GM18868 (cell line): ENCODE results near the gene GADD45A.
A peak's percentile ranks its signal among the peaks of the same experiment; 100 is the strongest.

ENCODE experiments used
- ATAC-seq: cut with Tn5 transposase; IDR thresholded peaks from one replicate; pipeline ENCODE4 v1.9.1; 2021; ENCODE audit warnings: mild to moderate bottlenecking, moderate library complexity; ENCODE audit not compliant: unreplicated experiment

Gene GADD45A

GRCh38 chr1:67666636-67667035 lies 18.4 kb upstream of the GADD45A start:
- no peak for ATAC-seq

- ATAC-seq: no peak
Observed at GRCh38 chr1:67668660-67669059, 16.3 kb upstream of the GADD45A start.

GRCh38 chr1:67672260-67672803 lies 12.7 kb upstream of the GADD45A start:
- no peak for ATAC-seq

- no peak for ATAC-seq
Observed at GRCh38 chr1:67673468-67674201, 11.4 kb upstream of the GADD45A start.

- ATAC-seq: peak; percentile 38
Observed at GRCh38 chr1:67674260-67675011, 10.6 kb upstream of the GADD45A start.

GRCh38 chr1:67675800-67676199 lies 9.2 kb upstream of the GADD45A start:
- ATAC-seq: no peak

- no peak for ATAC-seq
Observed at GRCh38 chr1:67676287-67676686, 8.7 kb upstream of the GADD45A start.

- no peak for ATAC-seq
Observed at GRCh38 chr1:67676946-67677345, 8.1 kb upstream of the GADD45A start.

- ATAC-seq: no peak
Observed at GRCh38 chr1:67677408-67677807, 7.6 kb upstream of the GADD45A start.

- no peak for ATAC-seq
Observed at GRCh38 chr1:67677930-67678329, 7.1 kb upstream of the GADD45A start.

GRCh38 chr1:67679691-67680090 lies 5.3 kb upstream of the GADD45A start:
- ATAC-seq: no peak

GRCh38 chr1:67680486-67680885 lies 4.5 kb upstream of the GADD45A start:
- ATAC-seq: no peak

- no peak for ATAC-seq
Observed at GRCh38 chr1:67682659-67683197, 2.3 kb upstream of the GADD45A start.

GRCh38 chr1:67683316-67683715 lies 1.7 kb upstream of the GADD45A start:
- ATAC-seq: no peak

- no peak for ATAC-seq
Observed at GRCh38 chr1:67683766-67684525, 1.1 kb upstream of the GADD45A start.

- no peak for ATAC-seq
Observed at GRCh38 chr1:67684526-67685066, 405 bp upstream of the GADD45A start.

GRCh38 chr1:67685558-67686266 lies 711 bp downstream of the GADD45A start:
- peak; percentile 11 for ATAC-seq

- ATAC-seq: peak; percentile 28
Observed at GRCh38 chr1:67686267-67687197, 1.5 kb downstream of the GADD45A start.

GRCh38 chr1:67687198-67687545 lies 2.2 kb downstream of the GADD45A start:
- no peak for ATAC-seq
